Common myeloid progenitor, CD34-positive (primary cell): ENCODE measurements around the gene UBE3C.
A peak's percentile ranks its signal among the peaks of the same experiment; 100 is the strongest.

Experiments
- CTCF ChIA-PET: fragments of 350-600 bp; sonication (Branson Sonifier 250); formaldehyde crosslinking; loops from one replicate; lab custom pipeline; 2021; ENCODE audit warnings: antibody characterized with exemption; lab: Charles Lee
- POLR2A ChIA-PET: fragments of 350-600 bp; sonication (Branson Sonifier 250); formaldehyde crosslinking; loops from one replicate; lab custom pipeline; 2021; ENCODE audit warnings: antibody characterized with exemption; lab: Charles Lee
- DNase-seq, 3 donors: peaks; one replicate each; pipeline versions ENCODE4 v3.0.0 to v3.0.0-alpha.2; 2013
- H3K27ac ChIP-seq, 2 experiments: 1 replicate in 1 of 2; 2 replicates in 1 of 2; pipeline ENCODE4 v1.7.0; 2013; ENCODE audit warnings: inconsistent platforms in 2 of 2, low read length in 2 of 2, mild to moderate bottlenecking in 2 of 2, low read depth in 1 of 2, moderate library complexity in 1 of 2; ENCODE audit not compliant: severe bottlenecking in 2 of 2, insufficient read depth in 1 of 2, poor library complexity in 1 of 2
- H3K27me3 ChIP-seq, 5 experiments: replicated peaks in 2 of 5; 1 replicate in 3 of 5; 2 replicates in 2 of 5; pipeline versions ENCODE4 v1.6.1 to v1.7.0; 2013; ENCODE audit warnings: low read length in 4 of 5, mild to moderate bottlenecking in 2 of 5, moderate library complexity in 2 of 5, inconsistent platforms in 1 of 5; ENCODE audit not compliant: insufficient read depth in 5 of 5, control insufficient read depth in 4 of 5
- H3K36me3 ChIP-seq, 4 experiments: 1 replicate in 2 of 4; 2 replicates in 2 of 4; pipeline versions ENCODE4 v1.6.1 to v1.7.0; 2013; ENCODE audit warnings: low read length in 3 of 4, control low read depth in 1 of 4, mild to moderate bottlenecking in 1 of 4; ENCODE audit not compliant: control insufficient read depth in 4 of 4, insufficient read depth in 4 of 4
- H3K4me1 ChIP-seq, 4 experiments: 1 replicate in 3 of 4; 2 replicates in 1 of 4; pipeline versions ENCODE4 v1.6.1 to v1.7.1; 2013; ENCODE audit warnings: low read length in 3 of 4, mild to moderate bottlenecking in 3 of 4, control low read depth in 1 of 4, inconsistent platforms in 1 of 4, moderate library complexity in 1 of 4; ENCODE audit not compliant: control insufficient read depth in 4 of 4, insufficient read depth in 4 of 4; ENCODE audit errors: control extremely low read depth in 1 of 4
- H3K4me3 ChIP-seq, 7 experiments: 1 replicate in 4 of 7; 2 replicates in 3 of 7; pipeline versions ENCODE4 v1.5.1 to v1.7.0; 2013; ENCODE audit warnings: mild to moderate bottlenecking in 7 of 7, low read length in 6 of 7, moderate library complexity in 6 of 7, inconsistent platforms in 2 of 7, low read depth in 2 of 7, control low read depth in 1 of 7; ENCODE audit not compliant: insufficient read depth in 4 of 7, control insufficient read depth in 1 of 7; ENCODE audit errors: extremely low read depth in 1 of 7
- H3K9me3 ChIP-seq, 5 experiments: 1 replicate in 4 of 5; 2 replicates in 1 of 5; pipeline versions ENCODE4 v1.6.1 to v1.7.1; 2013; ENCODE audit warnings: low read length in 4 of 5, mild to moderate bottlenecking in 2 of 5, inconsistent platforms in 1 of 5, low read depth in 1 of 5, moderate library complexity in 1 of 5; ENCODE audit not compliant: control insufficient read depth in 4 of 5, insufficient read depth in 2 of 5; ENCODE audit errors: control extremely low read depth in 1 of 5
- WGBS: methylation state at CpG from one replicate; pipeline ENCODE4 v1.1.5; 2013; ENCODE audit not compliant: insufficient coverage; 5-methylcytosine and 5-hydroxymethylcytosine counted together

Gene UBE3C

DNA sequence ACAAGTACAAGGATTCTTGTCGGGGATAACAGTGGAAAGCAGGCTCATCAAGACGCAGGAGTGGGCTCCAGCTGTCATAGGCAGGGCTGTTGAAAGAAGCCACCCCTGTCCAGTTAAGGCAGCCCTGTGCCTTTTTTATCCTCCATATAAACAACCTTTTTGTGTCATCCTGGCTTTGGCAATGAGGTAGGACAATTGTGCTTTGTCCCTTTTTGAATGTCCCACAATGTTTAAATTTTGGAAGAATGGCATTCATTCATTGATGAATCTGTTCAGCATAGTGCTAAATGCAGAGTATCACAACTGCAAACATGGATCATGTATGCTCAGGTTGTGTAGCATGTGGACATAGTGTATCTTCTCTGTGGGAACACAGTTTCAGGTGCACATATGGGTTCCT lies 66.7 kb downstream of the UBE3C start:
- H3K9me3 ChIP-seq, result no peaks in the 10 kb centered on the region
- DNase-seq, result no peak
- CTCF ChIA-PET, result interaction anchor here (0.9 kb wide), 1 partner anchor 33 kb away, joined by 3 read pairs; no protein-coding TSS in a partner anchor
- H3K27ac ChIP-seq, result no peak overlapping the region
- H3K27me3 ChIP-seq, result no peaks in the 10 kb centered on the region
- peaks cover 11 to 64% (median 23%) of the 10 kb centered on the region in 4 experiments for H3K36me3 ChIP-seq
- POLR2A ChIA-PET, result interaction anchor here (0.8 kb wide), 1 partner anchor 10 kb away, joined by 3 read pairs; no protein-coding TSS in a partner anchor
- no peak overlapping the region for H3K4me3 ChIP-seq
- 100% methylated on average over 2 of the region's 2 CpGs for WGBS
- H3K4me1 ChIP-seq, result no peaks in the 10 kb centered on the region

DNA sequence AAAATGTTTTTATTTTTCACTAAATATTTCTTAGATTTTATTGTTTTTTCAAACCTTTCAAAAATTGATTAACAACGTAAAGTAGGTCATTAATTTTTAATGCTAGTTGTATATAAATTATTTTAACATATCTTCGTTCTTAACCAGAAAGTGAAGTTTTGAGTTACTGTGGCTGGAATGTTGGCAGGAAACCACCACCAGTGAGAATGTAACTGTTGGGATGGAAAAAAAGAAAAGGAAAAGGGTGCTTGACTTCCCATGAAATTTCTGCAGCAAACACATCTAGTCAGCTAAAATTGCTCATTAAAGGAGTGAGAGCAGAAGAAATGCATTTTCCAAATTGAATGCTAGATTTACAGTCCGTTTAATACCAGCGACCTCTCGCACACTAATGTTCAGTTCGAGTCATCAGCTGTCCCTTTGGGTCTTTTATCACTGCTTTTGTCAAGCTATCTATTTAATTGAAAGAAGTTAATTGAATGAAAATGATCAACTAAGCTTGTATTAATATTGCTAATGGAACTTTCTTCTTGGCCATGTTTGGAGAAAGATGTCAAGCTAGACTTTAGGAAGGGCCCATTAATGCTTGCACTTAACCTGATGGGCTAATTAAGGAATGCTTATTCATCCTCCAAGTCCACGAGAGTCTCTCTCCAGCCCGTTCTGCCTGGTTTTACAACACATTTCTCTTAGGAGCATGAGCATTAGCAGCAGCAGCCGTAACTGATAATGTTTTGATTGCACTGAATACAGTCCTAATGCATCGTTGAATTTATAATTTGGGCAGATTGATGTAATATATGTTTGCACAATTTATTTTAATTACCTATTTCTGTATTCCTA lies 70.1 kb downstream of the UBE3C start:
- peaks cover 10 to 66% (median 26%) of the 10 kb centered on the region in 4 experiments for H3K36me3 ChIP-seq
- no peak overlapping the region for H3K27ac ChIP-seq
- ChIA-PET POLR2A (no interaction called here), CTCF (interaction anchor here (0.7 kb wide), 1 partner anchor 18 kb away, joined by 3 read pairs; no protein-coding TSS in a partner anchor)
- WGBS, result 92% methylated on average over 6 of the region's 10 CpGs
- no peak overlapping the region for H3K4me3 ChIP-seq
- no peaks in the 10 kb centered on the region for H3K27me3 ChIP-seq
- H3K9me3 ChIP-seq, result no peaks in the 10 kb centered on the region
- DNase-seq, result no peak
- peaks cover 0 to 4% (median under 1%) of the 10 kb centered on the region in 4 experiments for H3K4me1 ChIP-seq

DNA sequence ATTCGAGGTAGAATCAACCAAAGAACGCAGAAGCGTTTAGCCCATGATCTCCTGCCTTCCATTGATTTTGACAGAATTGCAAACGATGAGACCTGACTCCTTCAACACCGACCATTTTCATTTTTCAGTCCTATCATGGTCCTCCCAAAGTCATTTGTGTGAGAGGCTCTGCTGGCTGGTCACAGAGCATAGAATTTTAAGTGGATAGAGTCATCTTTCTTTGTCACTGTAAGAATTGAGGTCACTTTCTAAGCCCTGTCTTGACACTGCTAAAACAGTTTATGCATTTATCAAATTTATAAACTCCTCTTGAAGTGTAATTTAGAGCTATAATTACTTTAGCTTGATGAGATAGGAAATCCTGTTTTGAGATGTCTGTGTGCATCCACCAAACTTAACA lies 72.0 kb downstream of the UBE3C start:
- Histone ChIP-seq H3K9me3 (no peaks in the 10 kb centered on the region), H3K27me3 (no peaks in the 10 kb centered on the region), H3K36me3 (peaks cover 12 to 62% (median 22%) of the 10 kb centered on the region in 4 experiments), H3K27ac (no peak overlapping the region), H3K4me3 (no peak overlapping the region), H3K4me1 (peaks cover 0 to 4% (median under 1%) of the 10 kb centered on the region in 4 experiments)
- ChIA-PET POLR2A (interaction anchor here (0.8 kb wide), 1 partner anchor 1438 kb away, joined by 3 read pairs; no protein-coding TSS in a partner anchor), CTCF (interaction anchor here (1.2 to 2.0 kb wide), 4 partner anchors 12 to 63 kb away, joined by 3 to 9 read pairs (median 5); no protein-coding TSS in a partner anchor)
- 100% methylated on average over 4 of the region's 5 CpGs for WGBS
- DNase-seq, result no peak

DNA sequence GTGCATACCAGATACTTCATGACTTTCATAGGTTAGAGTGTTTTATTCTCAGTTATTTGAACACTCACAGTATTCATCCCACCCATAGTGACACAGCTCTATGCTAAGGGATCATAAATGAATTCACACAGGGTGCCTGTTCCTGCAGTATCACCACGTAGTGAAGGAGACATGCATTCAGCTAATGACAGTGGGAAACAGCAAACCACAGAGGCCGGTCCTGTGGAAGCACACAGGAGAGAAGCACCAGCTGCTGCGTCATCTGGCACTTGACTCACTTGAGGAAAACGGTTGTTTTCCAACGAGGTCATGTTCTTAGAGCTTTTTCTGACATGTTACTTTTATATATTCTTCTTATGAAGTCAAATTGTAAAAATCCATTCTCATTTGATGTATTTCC lies 73.0 kb downstream of the UBE3C start:
- H3K4me3 ChIP-seq, result no peak overlapping the region
- DNase-seq, result peak; percentile 56 to 91 (median 80)
- no peaks in the 10 kb centered on the region for H3K9me3 ChIP-seq
- no peak overlapping the region for H3K27ac ChIP-seq
- H3K36me3 ChIP-seq, result peaks cover 12 to 69% (median 24%) of the 10 kb centered on the region in 4 experiments
- H3K4me1 ChIP-seq, result peaks cover 0 to 4% (median under 1%) of the 10 kb centered on the region in 4 experiments
- H3K27me3 ChIP-seq, result no peaks in the 10 kb centered on the region
- 27% methylated on average over 2 of the region's 5 CpGs for WGBS
- CTCF ChIA-PET, result interaction anchor here (0.6 to 2.0 kb wide), 6 partner anchors 12 to 64 kb away, joined by 3 to 9 read pairs (median 4); no protein-coding TSS in a partner anchor
- POLR2A ChIA-PET, result interaction anchor here (0.7 to 0.8 kb wide), 2 partner anchors 285 to 1439 kb away, joined by 3 read pairs; no protein-coding TSS in a partner anchor

DNA sequence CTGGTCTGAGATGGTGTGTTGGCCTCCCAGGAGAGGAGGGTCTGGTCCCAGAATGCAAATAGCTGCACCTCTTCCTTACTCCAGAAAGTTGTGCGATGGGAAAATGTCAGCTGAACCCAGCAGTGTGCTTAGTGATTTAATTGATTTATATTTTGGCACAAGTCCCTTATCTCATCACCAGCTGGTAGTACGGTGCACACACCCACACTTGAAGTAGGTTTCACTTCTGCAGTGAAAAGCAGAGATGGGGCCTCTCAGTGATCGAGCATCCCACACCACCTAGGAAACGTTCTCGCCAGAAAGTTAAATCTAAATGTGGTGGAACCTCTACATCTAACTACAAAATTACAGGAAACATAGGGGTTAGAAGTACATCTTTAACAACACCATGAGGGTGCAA lies 80.4 kb downstream of the UBE3C start:
- no peak overlapping the region for H3K27ac ChIP-seq
- ChIA-PET CTCF (interaction anchor here (1.2 kb wide), 1 partner anchor 250 kb away, joined by 4 read pairs; no protein-coding TSS in a partner anchor), POLR2A (no interaction called here)
- no peak for DNase-seq
- no peaks in the 10 kb centered on the region for H3K27me3 ChIP-seq
- H3K36me3 ChIP-seq, result peaks cover 13 to 66% (median 44%) of the 10 kb centered on the region in 4 experiments
- no peaks in the 10 kb centered on the region for H3K4me1 ChIP-seq
- WGBS, result no CpG with 5 or more reads among the region's 5 CpGs
- no peaks in the 10 kb centered on the region for H3K9me3 ChIP-seq
- no peak overlapping the region for H3K4me3 ChIP-seq

DNA sequence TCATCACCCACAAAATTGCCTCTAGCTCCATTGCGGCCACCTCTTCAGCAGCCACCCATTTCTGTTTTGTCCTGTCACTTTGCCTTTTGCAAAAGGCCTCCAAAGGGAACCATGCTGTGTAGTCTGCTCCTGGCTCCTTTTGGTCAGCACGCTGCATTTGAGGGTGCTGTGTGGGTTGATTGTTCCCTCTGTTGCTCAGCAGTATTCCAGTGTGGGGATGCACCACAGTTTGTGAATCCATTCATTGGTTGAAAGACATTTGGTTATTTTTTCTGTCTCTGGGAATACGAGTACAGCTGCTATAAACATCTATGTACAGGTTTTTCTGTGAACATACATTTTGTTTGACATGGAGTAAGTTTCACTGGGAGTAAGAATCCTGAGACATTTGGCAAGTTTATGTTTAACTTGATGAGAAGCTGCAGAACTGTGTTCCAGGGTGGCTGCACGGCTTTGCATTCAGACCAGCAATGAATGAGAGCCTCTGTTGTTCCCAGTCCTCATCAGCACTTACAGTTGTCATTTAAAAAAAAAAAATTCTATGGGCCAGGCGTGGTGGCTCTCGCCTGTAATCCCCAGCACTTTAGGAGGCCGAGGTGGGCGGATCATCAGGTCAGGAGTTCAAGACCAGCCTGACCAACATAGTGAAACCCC lies 82.3 kb downstream of the UBE3C start:
- 96% methylated on average over 8 of the region's 8 CpGs for WGBS
- no peak overlapping the region for H3K4me3 ChIP-seq
- H3K27ac ChIP-seq, result no peak overlapping the region
- peaks cover 11 to 58% (median 47%) of the 10 kb centered on the region in 4 experiments for H3K36me3 ChIP-seq
- CTCF ChIA-PET, result interaction anchor here (0.6 to 1.7 kb wide), 4 partner anchors 9 to 251 kb away, joined by 3 to 5 read pairs (median 4); no protein-coding TSS in a partner anchor
- DNase-seq, result no peak
- POLR2A ChIA-PET, result no interaction called here
- H3K9me3 ChIP-seq, result no peaks in the 10 kb centered on the region
- no peaks in the 10 kb centered on the region for H3K27me3 ChIP-seq
- H3K4me1 ChIP-seq, result no peaks in the 10 kb centered on the region
